ENCODE measurements around the gene FUT7. TPM values are rescaled to one million over a fixed set of nuclear protein-coding genes. Genes with fewer than 3 reads are reported as not detected.

FUT7 gene
- total and polyA plus RNA-seq, 2 of the 13 experiments (the other 11 are each of a cell fraction or from before 2014, with no cell fraction given) = 0.05 TPM; not detected in 1

- TF ChIP-seq, protein P1, sequence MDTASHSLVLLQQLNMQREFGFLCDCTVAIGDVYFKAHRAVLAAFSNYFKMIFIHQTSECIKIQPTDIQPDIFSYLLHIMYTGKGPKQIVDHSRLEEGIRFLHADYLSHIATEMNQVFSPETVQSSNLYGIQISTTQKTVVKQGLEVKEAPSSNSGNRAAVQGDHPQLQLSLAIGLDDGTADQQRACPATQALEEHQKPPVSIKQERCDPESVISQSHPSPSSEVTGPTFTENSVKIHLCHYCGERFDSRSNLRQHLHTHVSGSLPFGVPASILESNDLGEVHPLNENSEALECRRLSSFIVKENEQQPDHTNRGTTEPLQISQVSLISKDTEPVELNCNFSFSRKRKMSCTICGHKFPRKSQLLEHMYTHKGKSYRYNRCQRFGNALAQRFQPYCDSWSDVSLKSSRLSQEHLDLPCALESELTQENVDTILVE (CRISPR knock-in tag; IDR thresholded peaks at IDR 0.05) = no peak
- TF ChIP-seq MLLT10 (CRISPR knock-in tag; IDR thresholded peaks at IDR 0.05) (no peak), KLF13 (CRISPR knock-in tag; IDR thresholded peaks at IDR 0.05) (no peak)
Observed at GRCh38 chr9:137037483-137037882, 5.6 kb upstream of the FUT7 start (continued).

DNA sequence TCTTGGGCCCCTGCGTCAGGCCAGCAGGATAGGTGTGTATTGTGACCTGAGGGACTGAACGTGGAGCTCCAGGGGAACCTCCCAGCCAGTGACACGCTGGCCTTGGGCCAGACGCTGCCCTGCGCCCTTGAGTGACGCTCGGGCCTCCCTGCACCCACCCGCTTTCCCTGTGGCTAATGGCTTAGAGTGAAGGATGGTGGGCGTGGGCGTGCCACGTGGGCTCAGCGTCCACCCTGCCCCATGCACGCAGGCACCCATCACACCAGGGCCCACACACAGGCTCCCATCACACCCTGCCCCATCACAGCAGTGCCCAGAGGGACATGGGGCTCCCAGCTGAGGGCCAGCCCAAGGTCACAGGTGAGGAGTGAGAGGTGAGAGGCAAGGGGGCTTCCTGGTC is 5.1 kb upstream of the FUT7 start:
- Histone ChIP-seq H3K4me3 (replicated peaks in 1 of 3; ENCODE audit: insufficient read depth in 1 of 3, low read depth in 2 of 3, low read length in 3 of 3) (no peak overlapping the region), H3K27ac (ENCODE audit: extremely low read length, insufficient read depth, low read length) (no peak overlapping the region), H3K79me2 (ENCODE audit: insufficient read depth, low read length) (no peaks in the 10 kb centered on the region), H4K20me1 (ENCODE audit: insufficient read depth, low read length) (no peaks in the 10 kb centered on the region), H3K27me3 (ENCODE audit: control insufficient read depth in 1 of 2, insufficient read depth in 2 of 2, low read length in 2 of 2) (no peaks in the 10 kb centered on the region), H3K4me1 (ENCODE audit: insufficient read depth, low read length) (peaks cover 31% of the 10 kb centered on the region), H3K36me3 (replicated peaks in 1 of 2; ENCODE audit: control insufficient read depth in 1 of 2, insufficient read depth in 2 of 2, low read length in 2 of 2) (no peaks in the 10 kb centered on the region), H3K9me3 (ENCODE audit: low read length) (no peaks in the 10 kb centered on the region), H2AFZ (ENCODE audit: low read length) (no peak overlapping the region), H3K4me2 (ENCODE audit: low read depth, low read length) (no peak overlapping the region), H3K9ac (ENCODE audit: insufficient read depth, low read depth, low read length) (no peak overlapping the region)
- peak; percentile 25 for TF ChIP-seq AGO2 (optimal IDR thresholded peaks at IDR 0.05; ENCODE audit: low read depth, low read length)
- TF ChIP-seq ZNF432 (CRISPR knock-in tag; IDR thresholded peaks at IDR 0.05; ENCODE audit: borderline replicate concordance) = no peak
- TF ChIP-seq, protein P2, sequence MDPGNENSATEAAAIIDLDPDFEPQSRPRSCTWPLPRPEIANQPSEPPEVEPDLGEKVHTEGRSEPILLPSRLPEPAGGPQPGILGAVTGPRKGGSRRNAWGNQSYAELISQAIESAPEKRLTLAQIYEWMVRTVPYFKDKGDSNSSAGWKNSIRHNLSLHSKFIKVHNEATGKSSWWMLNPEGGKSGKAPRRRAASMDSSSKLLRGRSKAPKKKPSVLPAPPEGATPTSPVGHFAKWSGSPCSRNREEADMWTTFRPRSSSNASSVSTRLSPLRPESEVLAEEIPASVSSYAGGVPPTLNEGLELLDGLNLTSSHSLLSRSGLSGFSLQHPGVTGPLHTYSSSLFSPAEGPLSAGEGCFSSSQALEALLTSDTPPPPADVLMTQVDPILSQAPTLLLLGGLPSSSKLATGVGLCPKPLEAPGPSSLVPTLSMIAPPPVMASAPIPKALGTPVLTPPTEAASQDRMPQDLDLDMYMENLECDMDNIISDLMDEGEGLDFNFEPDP (CRISPR knock-in tag; conservative IDR thresholded peaks at IDR 0.05) = no peak
- no peak for TF ChIP-seq SCMH1 (CRISPR knock-in tag; IDR thresholded peaks at IDR 0.05; ENCODE audit: borderline replicate concordance)
- ATAC-seq = no peak
- intact Hi-C loops (cut with micrococcal nuclease; ENCODE audit: unreplicated experiment) (no loop called here), in situ Hi-C loops (cut with HindIII; ENCODE audit: extremely low pct_ligation_motif_present, low pct_unique_long_range_greater_than_20kb) (loop anchor here (10.0 kb wide), 1 partner anchor 192 kb away; the partner anchor contains the start of genes AJM1 and PHPT1)
- POLR2A ChIA-PET = no interaction called here
- DNase-seq (ENCODE audit: low spot score) = no peak
- CTCF ChIA-PET (ENCODE audit: low intra/inter-chr PET ratio, low total read pairs) = no interaction called here
- no TSS peak for BruUV-seq (replicated peaks)
- FAIRE-seq = no peak
- WGBS (ENCODE audit: low lambda C conversion rate) = no CpG with 5 or more reads among the region's 13 CpGs
